Esophagus muscularis mucosa (tissue), 4 donors: ENCODE measurements around the gene DTWD1.

Experiments
- CTCF ChIP-seq, 3 experiments: fragments of 200-600 bp in 2 of 3; fragments of 450-650 bp in 1 of 3; sonication (generic) in 2 of 3; IDR thresholded peaks; one replicate each; pipeline ENCODE4 v1.5.1; 2017 to 2019; ENCODE audit warnings: antibody characterized with exemption in 3 of 3, mild to moderate bottlenecking in 2 of 3, moderate library complexity in 1 of 3
- EP300 ChIP-seq: sonication (generic); formaldehyde crosslinking; IDR thresholded peaks from one replicate; pipeline ENCODE4 v1.6.1; 2017; ENCODE audit warnings: antibody characterized with exemption
- POLR2A ChIP-seq: fragments of 450-650 bp; IDR thresholded peaks from one replicate; pipeline ENCODE4 v1.6.1; 2017; ENCODE audit warnings: antibody characterized with exemption, moderate library complexity, mild to moderate bottlenecking, low read depth
- POLR2AphosphoS5 ChIP-seq, 2 donors: sonication (generic); formaldehyde crosslinking; IDR thresholded peaks; one replicate each; pipeline ENCODE4 v1.6.1; 2017; ENCODE audit warnings: antibody characterized with exemption in 2 of 2

DNA sequence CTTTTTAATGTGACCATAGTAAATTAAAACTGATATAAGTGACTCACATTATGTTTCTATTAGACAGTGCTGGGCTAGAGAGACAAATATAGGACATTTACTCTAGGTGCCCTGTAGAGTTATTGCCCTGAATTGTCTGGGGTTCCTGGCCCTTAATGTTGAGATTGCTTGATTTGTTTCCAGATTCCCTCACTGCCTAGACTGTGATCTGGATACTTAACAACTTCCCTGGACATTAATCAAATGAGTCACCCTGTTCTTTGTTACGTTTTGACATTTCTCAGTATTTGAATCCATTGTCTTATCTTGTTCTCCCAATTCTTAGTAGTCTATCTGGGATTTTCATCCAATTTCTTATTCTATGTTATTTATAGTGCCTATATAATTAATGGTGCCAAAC, 65.8 kb downstream of the DTWD1 start:
- TF ChIP-seq POLR2AphosphoS5 (IDR thresholded peaks at IDR 0.05), result no peak
- TF ChIP-seq CTCF (IDR thresholded peaks at IDR 0.05), result no peak
- TF ChIP-seq POLR2A, result no peak
- no peak for TF ChIP-seq EP300
